GM18861 (cell line): ENCODE measurements around the gene FAM83G.
"Not testable (repeated sequence)": the region's sequence is repeated elsewhere in the genome, so short reads cannot be mapped to it uniquely, and the experiment has no call there.

Source experiments
- ATAC-seq: cut with Tn5 transposase; IDR thresholded peaks from one replicate; pipeline ENCODE4 v1.9.1; 2021; ENCODE audit not compliant: unreplicated experiment

Gene FAM83G

GRCh38 chr17:18958611-18959010 is 46.0 kb downstream of the FAM83G start:
- no peak for ATAC-seq

- no peak for ATAC-seq
Measured at GRCh38 chr17:18957831-18958230, 46.7 kb downstream of the FAM83G start.

GRCh38 chr17:18956581-18956980 is 48.0 kb downstream of the FAM83G start:
- no peak for ATAC-seq

GRCh38 chr17:18956021-18956420 is 48.5 kb downstream of the FAM83G start:
- ATAC-seq = not testable (repeated sequence)

- no peak for ATAC-seq
Measured at GRCh38 chr17:18955009-18955408, 49.6 kb downstream of the FAM83G start.

GRCh38 chr17:18954321-18954720 is 50.2 kb downstream of the FAM83G start:
- no peak for ATAC-seq

GRCh38 chr17:18953231-18953728 is 51.3 kb downstream of the FAM83G start:
- ATAC-seq = no peak

GRCh38 chr17:18951941-18952842 is 52.4 kb downstream of the FAM83G start, which contains the start of gene SLC5A10:
Gene SLC5A10 (plus strand): TSS chr17:18952165. CDS start chr17:18952206, 41 bp downstream.
- ATAC-seq = no peak

- ATAC-seq = no peak
Measured at GRCh38 chr17:18950944-18951905, 53.3 kb downstream of the FAM83G start.

- ATAC-seq = no peak
Measured at GRCh38 chr17:18950346-18950745, 54.2 kb downstream of the FAM83G start.

GRCh38 chr17:18949566-18949965 is 55.0 kb downstream of the FAM83G start:
- ATAC-seq = no peak

GRCh38 chr17:18948476-18949006 is 56.0 kb downstream of the FAM83G start:
- ATAC-seq = no peak

GRCh38 chr17:18947866-18948265 is 56.7 kb downstream of the FAM83G start:
- no peak for ATAC-seq

GRCh38 chr17:18946536-18946935 is 58.0 kb downstream of the FAM83G start:
- ATAC-seq = no peak

GRCh38 chr17:18944646-18945045 is 59.9 kb downstream of the FAM83G start:
- ATAC-seq = no peak

GRCh38 chr17:18938692-18939023 is 65.9 kb downstream of the FAM83G start:
- ATAC-seq = no peak

- ATAC-seq = no peak
Measured at GRCh38 chr17:18937981-18938691, 66.4 kb downstream of the FAM83G start.

- no peak for ATAC-seq
Measured at GRCh38 chr17:18933102-18934058, 71.2 kb downstream of the FAM83G start.

GRCh38 chr17:18932360-18933055 is 72.1 kb downstream of the FAM83G start:
- no peak for ATAC-seq
